ENCODE measurements around the gene HSPD1. TPM values are rescaled to one million over a fixed set of nuclear protein-coding genes. Genes with fewer than 3 reads are reported as not detected.
A peak's percentile ranks its signal among the peaks of the same experiment; 100 is the strongest.
"Not testable (repeated sequence)": the region's sequence is repeated elsewhere in the genome, so short reads cannot be mapped to it uniquely, and the experiment has no call there.

HSPD1 gene
- total and polyA plus RNA-seq, 5 donors from 2014 or later: 81.1 to 183 (median 99.9) TPM

GRCh38 chr2:197453123-197453913 is 46.3 kb downstream of the HSPD1 start, which contains the start of gene COQ10B:
TSS of gene COQ10B (plus strand) at chr2:197453552. CDS start at chr2:197453561, 9 bp downstream.
- Histone ChIP-seq H3K27me3 (ENCODE audit: control insufficient read depth, insufficient read depth, low read length) (no peaks in the 10 kb centered on the region), H3K4me1 (ENCODE audit: control insufficient read depth, insufficient read depth, low read length, poor library complexity, severe bottlenecking) (peaks cover 30% of the 10 kb centered on the region), H3K36me3 (ENCODE audit: control insufficient read depth, insufficient read depth, low read length) (no peaks in the 10 kb centered on the region), H3K9me3 (ENCODE audit: control insufficient read depth in 2 of 2, low read length in 2 of 2) (no peaks in the 10 kb centered on the region), H3K27ac (ENCODE audit: insufficient read depth, low read length, poor library complexity, severe bottlenecking) (peak within 1 kb of the TSS; percentile 100), H3K4me3 (ENCODE audit: low read depth, low read length) (peak within 1 kb of the TSS; percentile 100)
- peak; percentile 98 to 100 (median 99) for DNase-seq
- peaks cover 5% of the 10 kb centered on the region for H3K36me3 Mint-ChIP-seq
- ATAC-seq (ENCODE audit: low read depth in 2 of 2): peak; percentile 90 to 94
- H3K4me1 Mint-ChIP-seq: peaks cover 18 to 57% (median 43%) of the 10 kb centered on the region in 4 donors
- peak within 1 kb of the TSS; percentile 98 to 100 (median 100) for H3K27ac Mint-ChIP-seq
- peak within 1 kb of the TSS; percentile 96 to 100 (median 99) for H3K4me3 Mint-ChIP-seq
- no peaks in the 10 kb centered on the region for H3K27me3 Mint-ChIP-seq
- H3K9me3 Mint-ChIP-seq: no peaks in the 10 kb centered on the region

DNA sequence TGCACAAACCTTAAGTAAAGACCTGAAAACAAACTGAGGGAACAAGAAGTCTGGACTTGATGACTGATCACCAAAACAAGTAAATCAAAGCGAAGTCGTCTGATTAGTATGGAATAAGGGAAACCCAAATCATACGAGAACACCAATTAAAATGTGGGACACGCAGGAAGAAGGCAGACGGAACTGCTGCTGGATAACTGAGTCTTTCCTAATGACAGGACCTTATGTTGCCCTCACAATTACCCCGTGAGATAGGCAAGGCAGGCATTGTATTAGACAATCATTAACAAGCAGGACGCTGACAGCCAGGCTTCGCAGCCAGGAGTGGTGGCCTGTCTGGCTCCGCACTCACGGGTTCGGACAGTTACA is 46.9 kb downstream of the HSPD1 start:
- ATAC-seq (ENCODE audit: low read depth in 2 of 2): no peak
- Histone ChIP-seq H3K27ac (ENCODE audit: insufficient read depth, low read length, poor library complexity, severe bottlenecking) (peak overlapping the region; percentile 100), H3K4me3 (ENCODE audit: low read depth, low read length) (peak overlapping the region; percentile 92), H3K27me3 (ENCODE audit: control insufficient read depth, insufficient read depth, low read length) (no peaks in the 10 kb centered on the region), H3K4me1 (ENCODE audit: control insufficient read depth, insufficient read depth, low read length, poor library complexity, severe bottlenecking) (peaks cover 30% of the 10 kb centered on the region), H3K9me3 (ENCODE audit: control insufficient read depth in 2 of 2, low read length in 2 of 2) (no peaks in the 10 kb centered on the region), H3K36me3 (ENCODE audit: control insufficient read depth, insufficient read depth, low read length) (no peaks in the 10 kb centered on the region)
- peaks cover 12 to 52% (median 40%) of the 10 kb centered on the region in 4 donors for H3K4me1 Mint-ChIP-seq
- peak overlapping the region; percentile 96 to 100 (median 99) for H3K4me3 Mint-ChIP-seq
- H3K36me3 Mint-ChIP-seq: peaks cover 5% of the 10 kb centered on the region
- peak overlapping the region; percentile 98 to 100 (median 100) for H3K27ac Mint-ChIP-seq
- H3K9me3 Mint-ChIP-seq: no peaks in the 10 kb centered on the region
- DNase-seq: no peak
- H3K27me3 Mint-ChIP-seq: no peaks in the 10 kb centered on the region

DNA sequence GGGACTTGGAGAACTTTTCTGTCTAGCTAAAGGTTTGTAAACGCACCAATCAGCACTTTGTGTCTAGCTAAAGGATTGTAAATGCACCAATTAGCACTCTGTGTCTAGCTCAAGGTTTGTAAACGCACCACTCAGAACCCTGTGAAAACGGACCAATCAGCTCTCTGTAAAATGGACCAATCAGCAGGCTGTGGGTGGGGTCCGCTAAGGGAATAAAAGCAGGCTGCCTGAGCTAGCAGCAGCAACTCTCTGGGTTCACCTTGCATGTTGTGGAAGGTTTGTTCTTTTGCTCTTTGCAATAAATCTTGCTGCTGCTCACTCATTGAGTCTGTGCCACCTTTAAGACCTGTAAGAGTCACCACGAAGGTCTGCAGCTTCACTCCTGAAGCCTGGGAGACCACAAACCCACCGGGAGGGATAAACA is 48.7 kb downstream of the HSPD1 start:
- peaks cover 26% of the 10 kb centered on the region for H3K4me1 ChIP-seq (ENCODE audit: control insufficient read depth, insufficient read depth, low read length, poor library complexity, severe bottlenecking)
- not testable (repeated sequence) for H3K27me3 ChIP-seq (ENCODE audit: control insufficient read depth, insufficient read depth, low read length); H3K36me3 Mint-ChIP-seq; H3K27me3 Mint-ChIP-seq; H3K36me3 ChIP-seq (ENCODE audit: control insufficient read depth, insufficient read depth, low read length); H3K4me3 ChIP-seq (ENCODE audit: low read depth, low read length); ATAC-seq (ENCODE audit: low read depth in 2 of 2); DNase-seq; H3K27ac ChIP-seq (ENCODE audit: insufficient read depth, low read length, poor library complexity, severe bottlenecking); H3K9me3 Mint-ChIP-seq; H3K9me3 ChIP-seq (ENCODE audit: control insufficient read depth in 2 of 2, low read length in 2 of 2)
- peak overlapping the region in 2 of 3 donors; percentile 20 to 29 for H3K27ac Mint-ChIP-seq
- peaks cover 11 to 37% (median 28%) of the 10 kb centered on the region in 4 donors for H3K4me1 Mint-ChIP-seq
- peak overlapping the region in 3 of 4 donors; percentile 59 to 91 (median 88) for H3K4me3 Mint-ChIP-seq

DNA sequence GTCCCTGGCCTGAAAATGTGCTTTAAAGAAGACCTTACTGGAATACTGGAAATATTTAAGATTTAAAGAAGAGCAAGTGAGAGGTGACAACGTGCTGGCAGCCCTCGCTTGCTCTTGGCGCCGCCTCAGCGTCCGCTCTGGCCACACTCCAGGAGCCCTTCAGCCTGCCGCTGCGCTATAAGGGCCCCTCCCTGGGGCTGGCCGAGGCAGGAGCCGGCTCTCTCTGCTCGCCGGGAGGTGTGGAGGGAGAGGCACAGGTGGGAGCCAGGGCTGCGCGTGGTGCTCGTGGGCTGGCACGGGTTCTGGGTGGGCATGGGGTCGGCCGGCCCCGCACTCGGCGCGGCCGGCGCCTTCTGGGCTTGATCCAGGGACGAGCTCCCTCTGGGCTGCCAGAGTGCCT is 49.2 kb downstream of the HSPD1 start:
- no peak for ATAC-seq (ENCODE audit: low read depth in 2 of 2)
- H3K27me3 Mint-ChIP-seq: no peaks in the 10 kb centered on the region
- no peak overlapping the region for H3K4me3 Mint-ChIP-seq
- H3K27ac Mint-ChIP-seq: no peak overlapping the region
- Histone ChIP-seq H3K9me3 (ENCODE audit: control insufficient read depth in 2 of 2, low read length in 2 of 2) (no peaks in the 10 kb centered on the region), H3K4me1 (ENCODE audit: control insufficient read depth, insufficient read depth, low read length, poor library complexity, severe bottlenecking) (peaks cover 22% of the 10 kb centered on the region), H3K27me3 (ENCODE audit: control insufficient read depth, insufficient read depth, low read length) (no peaks in the 10 kb centered on the region), H3K27ac (ENCODE audit: insufficient read depth, low read length, poor library complexity, severe bottlenecking) (no peak overlapping the region), H3K36me3 (ENCODE audit: control insufficient read depth, insufficient read depth, low read length) (no peaks in the 10 kb centered on the region), H3K4me3 (ENCODE audit: low read depth, low read length) (no peak overlapping the region)
- DNase-seq: no peak
- peaks cover 11 to 33% (median 24%) of the 10 kb centered on the region in 4 donors for H3K4me1 Mint-ChIP-seq
- no peaks in the 10 kb centered on the region for H3K36me3 Mint-ChIP-seq
- no peaks in the 10 kb centered on the region for H3K9me3 Mint-ChIP-seq

- Mint-ChIP-seq H3K4me1 (peaks cover 0 to 4% (median under 1%) of the 10 kb centered on the region in 4 donors), H3K27me3 (peaks cover 9% of the 10 kb centered on the region), H3K9me3 (no peaks in the 10 kb centered on the region), H3K36me3 (no peaks in the 10 kb centered on the region), H3K4me3 (no peak overlapping the region), H3K27ac (no peak overlapping the region)
- no peaks in the 10 kb centered on the region for H3K9me3 ChIP-seq (ENCODE audit: control insufficient read depth in 2 of 2, low read length in 2 of 2)
- no peak for ATAC-seq (ENCODE audit: low read depth in 2 of 2)
- no peaks in the 10 kb centered on the region for H3K36me3 ChIP-seq (ENCODE audit: control insufficient read depth, insufficient read depth, low read length)
- no peak overlapping the region for H3K4me3 ChIP-seq (ENCODE audit: low read depth, low read length)
- H3K27me3 ChIP-seq (ENCODE audit: control insufficient read depth, insufficient read depth, low read length): no peaks in the 10 kb centered on the region
- no peaks in the 10 kb centered on the region for H3K4me1 ChIP-seq (ENCODE audit: control insufficient read depth, insufficient read depth, low read length, poor library complexity, severe bottlenecking)
- no peak for DNase-seq
- H3K27ac ChIP-seq (ENCODE audit: insufficient read depth, low read length, poor library complexity, severe bottlenecking): no peak overlapping the region
Observed at GRCh38 chr2:197446844-197447243, 52.8 kb downstream of the HSPD1 start.

GRCh38 chr2:197445746-197446145 is 53.9 kb downstream of the HSPD1 start:
- no peaks in the 10 kb centered on the region for H3K36me3 Mint-ChIP-seq

DNA sequence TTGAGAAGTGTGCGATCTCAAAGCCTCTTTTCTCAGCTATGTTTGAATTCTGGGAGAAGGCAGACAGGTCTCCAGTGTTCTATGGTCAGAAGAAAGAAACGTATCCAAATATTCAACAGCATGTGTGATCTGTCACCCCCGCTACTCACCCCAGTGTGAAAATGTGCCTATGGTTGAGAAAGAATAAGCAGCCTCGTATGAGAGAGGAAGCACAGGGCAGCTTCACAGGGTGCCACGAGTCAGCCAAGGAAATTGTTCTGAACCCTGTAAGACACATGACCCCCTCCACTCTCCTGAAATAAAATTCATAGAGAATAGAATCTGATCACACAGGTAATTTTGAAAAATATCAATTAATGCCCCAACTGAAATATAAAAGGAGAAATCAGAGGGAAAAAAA is 56.8 kb downstream of the HSPD1 start:
- Histone ChIP-seq H3K9me3 (ENCODE audit: control insufficient read depth in 2 of 2, low read length in 2 of 2) (no peaks in the 10 kb centered on the region), H3K4me1 (ENCODE audit: control insufficient read depth, insufficient read depth, low read length, poor library complexity, severe bottlenecking) (no peaks in the 10 kb centered on the region), H3K27me3 (ENCODE audit: control insufficient read depth, insufficient read depth, low read length) (no peaks in the 10 kb centered on the region), H3K27ac (ENCODE audit: insufficient read depth, low read length, poor library complexity, severe bottlenecking) (no peak overlapping the region), H3K36me3 (ENCODE audit: control insufficient read depth, insufficient read depth, low read length) (no peaks in the 10 kb centered on the region), H3K4me3 (ENCODE audit: low read depth, low read length) (no peak overlapping the region)
- Mint-ChIP-seq H3K36me3 (no peaks in the 10 kb centered on the region), H3K4me1 (no peaks in the 10 kb centered on the region), H3K27ac (no peak overlapping the region), H3K27me3 (peaks cover 16% of the 10 kb centered on the region), H3K9me3 (no peaks in the 10 kb centered on the region), H3K4me3 (no peak overlapping the region)
- ATAC-seq (ENCODE audit: low read depth in 2 of 2): no peak
- no peak for DNase-seq

More at GRCh38 chr2:197445746-197446145, 53.9 kb downstream of the HSPD1 start:
- ATAC-seq (ENCODE audit: low read depth in 2 of 2) (no peak), DNase-seq (no peak)
- Histone ChIP-seq H3K27me3 (ENCODE audit: control insufficient read depth, insufficient read depth, low read length) (no peaks in the 10 kb centered on the region), H3K27ac (ENCODE audit: insufficient read depth, low read length, poor library complexity, severe bottlenecking) (no peak overlapping the region), H3K36me3 (ENCODE audit: control insufficient read depth, insufficient read depth, low read length) (no peaks in the 10 kb centered on the region), H3K4me1 (ENCODE audit: control insufficient read depth, insufficient read depth, low read length, poor library complexity, severe bottlenecking) (no peaks in the 10 kb centered on the region), H3K4me3 (ENCODE audit: low read depth, low read length) (no peak overlapping the region), H3K9me3 (ENCODE audit: control insufficient read depth in 2 of 2, low read length in 2 of 2) (no peaks in the 10 kb centered on the region)
- H3K4me3 Mint-ChIP-seq: no peak overlapping the region
- no peaks in the 10 kb centered on the region for H3K4me1 Mint-ChIP-seq
- peaks cover 16% of the 10 kb centered on the region for H3K27me3 Mint-ChIP-seq
- no peaks in the 10 kb centered on the region for H3K9me3 Mint-ChIP-seq
- no peak overlapping the region for H3K27ac Mint-ChIP-seq

DNA sequence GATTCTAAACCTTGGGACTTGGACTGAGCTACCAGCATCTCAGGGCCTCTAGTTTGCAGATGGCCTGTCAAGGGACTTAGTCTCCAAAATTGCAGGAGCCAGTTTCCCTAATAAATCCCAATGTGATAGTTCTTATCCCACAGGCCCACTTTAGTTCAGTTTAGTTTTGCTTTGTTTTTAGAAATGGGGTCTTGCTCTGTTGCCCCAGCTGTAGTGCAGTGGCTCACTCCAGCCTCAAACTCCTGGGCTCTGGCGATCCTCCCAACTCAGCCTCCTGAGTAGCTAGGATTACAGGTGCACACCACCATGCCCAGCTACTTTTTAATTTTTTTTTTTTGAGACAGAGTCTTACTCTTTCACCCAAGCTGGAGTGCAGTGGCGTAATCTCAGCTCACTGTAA is 62.3 kb downstream of the HSPD1 start:
- Histone ChIP-seq H3K27me3 (ENCODE audit: control insufficient read depth, insufficient read depth, low read length) (no peaks in the 10 kb centered on the region), H3K36me3 (ENCODE audit: control insufficient read depth, insufficient read depth, low read length) (no peaks in the 10 kb centered on the region), H3K27ac (ENCODE audit: insufficient read depth, low read length, poor library complexity, severe bottlenecking) (no peak overlapping the region), H3K4me1 (ENCODE audit: control insufficient read depth, insufficient read depth, low read length, poor library complexity, severe bottlenecking) (peaks cover 22% of the 10 kb centered on the region), H3K9me3 (ENCODE audit: control insufficient read depth in 2 of 2, low read length in 2 of 2) (no peaks in the 10 kb centered on the region), H3K4me3 (ENCODE audit: low read depth, low read length) (no peak overlapping the region)
- ATAC-seq (ENCODE audit: low read depth in 2 of 2): no peak
- Mint-ChIP-seq H3K36me3 (no peaks in the 10 kb centered on the region), H3K27me3 (peaks cover 11% of the 10 kb centered on the region), H3K4me1 (peaks cover 5 to 31% (median 17%) of the 10 kb centered on the region in 4 donors), H3K4me3 (peak overlapping the region; percentile 63 to 85 (median 76)), H3K27ac (peak overlapping the region; percentile 41 to 73 (median 63)), H3K9me3 (no peaks in the 10 kb centered on the region)
- no peak for DNase-seq
